Liver (tissue), 1 donor: ENCODE measurements around the gene TBL1Y.

ENCODE experiments used
- ATF3 ChIP-seq: IDR thresholded peaks from 2 replicates; pipeline ENCODE4 v1.6.1; 2016; ENCODE audit warnings: antibody characterized with exemption
- TAF1 ChIP-seq: conservative IDR thresholded peaks from 2 replicates; pipeline ENCODE4 v1.6.1; 2016; ENCODE audit warnings: antibody characterized with exemption, mild to moderate bottlenecking
- donor health status: healthy.

- TF ChIP-seq ATF3 (no peak), TAF1 (no peak)
Observed at GRCh38 chrY:6947695-6948094, 37.2 kb downstream of the TBL1Y start.
